ENCODE results near the gene MRPS9.

The MRPS9 gene

DNA sequence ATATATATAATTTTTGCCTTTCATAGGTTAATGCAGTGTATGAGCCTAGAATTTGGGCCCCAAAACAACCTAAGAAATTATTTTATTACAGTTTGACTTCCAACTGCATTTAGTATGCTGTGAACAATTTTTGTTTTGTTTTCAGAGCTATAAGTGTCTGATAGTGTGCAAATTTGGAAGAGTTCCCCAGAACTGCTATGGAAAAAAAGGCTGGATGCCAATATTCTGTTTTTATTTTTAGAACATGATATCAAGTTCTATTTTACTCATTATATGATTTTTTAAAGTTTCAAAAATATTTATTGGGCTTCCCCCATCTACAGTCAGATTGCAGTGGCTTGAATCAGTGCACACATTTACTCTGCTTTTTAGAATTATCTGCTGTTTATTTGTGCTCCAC is 42.6 kb downstream of the MRPS9 start:
- DNase-seq, result no peak

- DNase-seq, result no peak
These were observed 43.2 kb downstream of the MRPS9 start for GRCh38 chr2:105081006-105081601.

- no peak for DNase-seq
These were observed 44.2 kb downstream of the MRPS9 start for GRCh38 chr2:105082107-105082506.

DNA sequence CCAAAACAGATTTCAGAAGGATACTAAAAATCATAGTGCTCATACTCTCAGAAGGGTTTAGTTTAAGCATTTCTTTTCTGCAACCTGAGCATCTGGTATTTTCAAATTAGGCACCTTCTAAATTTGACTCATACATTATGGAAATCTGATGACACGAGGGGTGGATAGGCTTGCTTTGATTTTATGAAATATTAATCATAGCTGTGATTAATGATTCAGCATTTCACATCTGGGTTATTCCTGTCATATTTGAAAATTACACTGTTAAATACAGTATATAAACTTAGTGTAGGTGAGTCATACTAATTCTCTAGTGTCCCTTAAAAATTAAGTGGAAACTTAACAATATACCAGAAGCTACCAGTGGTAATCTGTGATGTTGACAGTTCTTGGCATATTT is 47.7 kb downstream of the MRPS9 start:
- DNase-seq, result no peak

DNA sequence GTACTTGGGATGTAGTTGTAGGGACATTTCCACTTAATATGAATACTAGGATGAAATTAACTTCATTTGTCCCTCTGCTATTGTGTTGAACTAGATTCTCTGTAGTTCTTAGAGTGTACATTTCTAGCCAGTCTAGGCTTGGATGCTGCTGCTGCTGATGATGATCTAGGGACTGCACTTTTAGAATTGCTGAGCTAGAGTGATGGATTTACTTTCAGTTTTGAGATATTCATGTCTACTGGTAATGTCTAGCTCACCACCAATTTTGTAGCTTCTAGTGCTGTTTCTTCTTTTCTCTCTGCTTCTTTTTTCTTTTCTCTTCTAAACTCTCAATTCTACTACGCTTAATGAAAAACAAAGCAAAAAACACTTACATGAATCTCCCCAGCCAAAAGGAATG is 49.4 kb downstream of the MRPS9 start:
- no peak for DNase-seq

GRCh38 chr2:105090091-105090490 is 52.2 kb downstream of the MRPS9 start:
- DNase-seq, result peak; percentile 26 to 35

DNA sequence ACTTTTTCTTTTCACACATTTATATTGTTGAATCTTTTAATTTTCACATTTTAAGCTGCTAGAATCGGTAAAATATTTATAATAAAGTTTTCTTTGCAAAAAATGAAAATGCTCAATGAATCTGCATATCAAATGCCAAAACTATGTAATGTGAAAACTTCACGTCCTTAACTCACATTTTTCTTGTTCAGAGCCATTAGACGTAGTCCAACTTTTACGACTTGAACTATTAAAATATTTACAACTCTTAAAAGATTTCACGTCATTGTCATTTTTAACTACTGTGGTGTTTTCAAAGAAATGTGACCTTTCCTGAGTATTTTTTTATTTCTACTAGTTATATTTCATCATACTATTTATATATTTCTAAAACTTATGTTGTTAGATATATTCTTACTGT is 54.9 kb downstream of the MRPS9 start:
- no peak for DNase-seq

DNA sequence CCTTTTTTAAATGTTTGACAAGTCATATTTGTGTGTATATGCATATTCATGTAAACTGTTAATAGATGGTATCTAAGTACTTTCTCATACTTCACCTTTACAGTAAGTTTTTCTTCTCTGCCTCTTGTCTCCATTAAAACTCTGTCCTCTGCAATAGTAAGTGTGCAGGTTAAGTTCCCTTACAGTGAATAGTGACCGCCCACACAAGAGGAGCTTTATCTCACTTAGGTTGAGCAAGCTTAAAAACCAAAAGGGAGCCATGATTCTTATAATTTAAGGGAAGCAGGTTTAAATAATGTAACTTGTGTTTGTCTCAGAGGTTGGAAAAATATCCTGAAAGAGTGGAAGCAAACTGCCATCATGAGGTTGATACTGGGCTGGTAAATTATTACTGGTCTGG is 61.3 kb downstream of the MRPS9 start:
- no peak for DNase-seq

DNA sequence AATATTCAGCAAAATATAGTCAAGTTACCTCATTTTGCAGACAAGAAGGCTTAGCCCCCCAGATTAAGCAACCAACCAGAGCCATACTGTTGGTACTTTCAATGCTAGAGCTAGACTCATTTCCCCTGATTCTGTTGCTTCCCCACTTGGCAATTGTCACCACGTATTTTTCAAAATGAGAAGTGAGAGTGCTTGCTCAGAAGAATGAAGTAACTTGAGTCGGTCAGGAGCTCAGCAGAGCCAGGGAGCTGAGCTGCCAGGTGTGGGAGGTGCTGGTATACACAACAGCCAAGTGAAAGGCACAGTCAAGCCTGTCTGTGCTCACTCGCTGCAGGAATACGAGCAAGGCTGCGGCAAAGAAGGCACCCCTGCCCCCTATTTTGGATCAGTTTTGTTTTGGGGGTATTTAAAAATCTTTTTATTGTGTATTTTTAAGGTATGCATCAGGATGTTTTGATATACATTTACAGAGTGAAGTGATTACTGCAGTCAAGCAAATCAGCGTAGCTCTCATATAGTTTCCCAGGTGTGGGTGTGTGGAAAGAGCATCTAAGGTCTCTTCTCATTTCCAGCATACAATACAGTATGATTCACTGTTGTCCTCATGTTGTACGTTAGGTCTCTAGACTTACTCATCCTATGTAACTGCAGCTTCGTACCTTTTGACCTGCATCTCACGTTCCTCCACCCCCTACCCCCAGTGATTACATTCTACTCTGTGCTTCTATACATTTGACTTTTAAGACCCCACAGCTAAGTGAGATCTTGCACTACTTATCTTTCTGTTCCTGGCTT is 62.4 kb downstream of the MRPS9 start:
- no peak for DNase-seq

DNA sequence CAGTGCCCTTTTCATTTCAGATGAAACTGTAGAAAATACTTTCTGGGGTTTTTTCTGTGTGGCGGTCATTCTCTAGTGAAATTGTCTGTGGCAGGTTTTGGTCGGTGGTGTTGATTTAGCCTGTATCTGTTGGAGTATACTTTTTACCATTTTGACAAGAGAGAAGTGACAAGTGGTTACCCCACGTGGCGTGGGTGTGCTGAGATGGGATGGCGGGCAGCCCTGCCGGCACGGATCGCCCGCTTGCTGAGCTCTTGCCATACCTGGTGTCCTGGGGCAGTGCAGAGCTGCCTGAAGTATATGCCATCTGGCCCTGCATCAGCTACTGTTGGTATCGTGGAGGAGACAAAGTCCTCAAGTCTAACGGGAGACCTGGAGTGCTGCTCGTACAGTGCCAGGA is 64.1 kb downstream of the MRPS9 start:
- DNase-seq, result no peak

DNA sequence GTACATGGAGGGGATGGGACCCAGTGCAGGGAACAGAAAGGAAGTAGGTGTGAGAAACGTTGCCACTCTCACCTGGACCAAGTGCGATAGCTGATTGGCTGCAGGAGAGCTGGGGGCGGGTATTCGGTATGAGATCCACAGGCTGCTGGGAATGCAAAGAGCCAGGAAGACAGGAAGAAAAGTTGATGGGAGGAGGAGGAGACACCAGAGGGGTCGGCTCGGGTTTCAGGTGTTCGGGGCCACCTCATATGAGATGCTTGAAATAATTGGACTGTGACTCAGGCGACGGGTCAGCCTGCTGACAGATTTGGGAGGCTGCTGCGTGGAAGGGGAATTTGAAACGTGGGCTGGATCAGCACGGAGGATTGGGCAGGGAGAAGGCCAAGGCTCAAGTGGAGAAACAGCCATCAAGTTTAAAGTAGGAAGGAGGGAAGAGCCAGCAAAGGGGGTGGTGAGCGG is 65.1 kb downstream of the MRPS9 start:
- DNase-seq, result no peak

- no peak for DNase-seq
These were observed 65.6 kb downstream of the MRPS9 start for GRCh38 chr2:105103481-105103880.

DNA sequence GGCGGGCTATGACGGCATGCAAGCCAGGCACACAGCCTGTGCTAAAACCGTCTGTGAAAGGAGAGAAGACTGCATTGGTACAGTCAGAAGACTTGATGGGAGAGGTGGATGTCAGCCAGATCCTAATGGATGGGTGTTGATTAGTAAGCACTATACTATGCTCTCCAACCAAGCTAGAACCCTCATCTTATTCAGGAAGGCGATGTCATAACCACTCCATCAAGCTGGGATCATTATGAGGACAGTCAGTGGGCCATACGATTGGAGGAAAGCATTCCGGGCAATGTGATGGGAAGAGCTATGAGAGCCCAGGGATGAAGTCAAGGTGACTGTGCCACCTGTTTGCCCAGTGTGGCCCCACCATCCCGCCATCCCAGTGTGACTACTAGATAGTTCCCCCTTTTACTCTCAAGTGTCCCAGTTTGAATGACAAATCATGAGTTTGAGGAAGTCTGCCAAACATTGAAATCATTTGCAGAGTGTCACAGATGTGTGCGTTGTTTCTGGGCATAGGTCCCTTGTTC is 66.4 kb downstream of the MRPS9 start:
- no peak for DNase-seq

DNA sequence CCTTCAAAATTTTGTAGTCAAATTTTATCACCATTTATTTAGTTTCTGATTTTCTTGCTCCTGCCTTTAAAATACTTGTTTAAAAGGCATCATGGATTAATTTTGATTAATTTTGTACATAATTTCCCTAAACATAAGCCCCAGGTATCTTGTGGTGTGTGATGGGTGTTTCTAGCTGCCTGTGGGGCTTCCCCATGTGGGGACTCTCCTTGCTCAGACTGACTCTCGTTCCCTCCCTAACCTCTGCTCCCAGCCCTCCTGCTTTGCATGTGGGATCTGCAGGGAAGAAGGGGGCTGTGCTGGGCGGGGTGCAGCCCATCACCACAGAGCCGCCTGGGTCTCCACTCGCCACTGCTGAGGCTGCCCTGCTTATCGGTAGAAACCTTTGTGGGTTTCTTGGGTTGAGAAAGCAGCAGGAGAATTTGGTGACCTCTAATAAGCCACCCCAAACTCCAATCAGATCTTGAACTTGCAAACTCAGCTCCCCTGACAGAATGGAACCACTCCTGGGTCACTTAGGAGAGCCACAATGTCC is 72.5 kb downstream of the MRPS9 start:
- no peak for DNase-seq

DNA sequence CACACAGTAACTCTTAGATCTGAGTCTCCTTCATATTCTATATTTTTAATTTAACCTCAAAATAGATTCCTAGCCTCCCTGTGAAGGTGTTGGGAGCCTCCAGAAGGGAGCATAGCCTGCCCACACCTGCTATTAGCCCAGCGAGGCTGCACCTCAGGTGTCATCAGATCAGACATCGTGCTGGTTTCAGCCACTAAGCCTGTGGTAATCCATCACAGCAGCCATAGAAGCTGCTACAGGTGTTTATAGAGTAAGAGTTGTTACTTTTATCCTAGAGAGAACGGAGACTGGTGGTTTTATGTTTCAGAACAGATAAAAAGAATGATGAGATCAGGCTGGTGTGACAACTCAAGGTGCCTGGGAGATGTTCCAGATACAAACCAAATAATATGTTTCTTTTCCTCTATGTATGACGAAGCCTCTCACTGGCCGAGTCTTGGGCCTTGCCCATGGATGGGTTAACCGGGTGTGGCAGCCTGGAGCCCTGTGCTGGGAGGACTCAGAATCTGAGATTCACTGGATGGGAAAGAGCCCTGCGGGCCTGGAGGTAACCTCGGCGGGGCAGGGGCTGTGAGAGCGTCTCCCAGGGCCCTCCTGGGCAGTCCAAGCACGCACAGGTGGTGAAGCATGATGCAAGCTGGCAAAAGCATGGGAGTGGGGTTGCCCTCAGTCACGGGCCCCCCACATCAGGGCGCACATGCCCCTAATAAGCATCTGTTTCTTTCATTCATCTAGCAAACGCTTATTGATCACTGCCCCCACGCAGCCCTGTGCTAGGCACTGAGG is 73.7 kb downstream of the MRPS9 start:
- DNase-seq, result no peak

DNA sequence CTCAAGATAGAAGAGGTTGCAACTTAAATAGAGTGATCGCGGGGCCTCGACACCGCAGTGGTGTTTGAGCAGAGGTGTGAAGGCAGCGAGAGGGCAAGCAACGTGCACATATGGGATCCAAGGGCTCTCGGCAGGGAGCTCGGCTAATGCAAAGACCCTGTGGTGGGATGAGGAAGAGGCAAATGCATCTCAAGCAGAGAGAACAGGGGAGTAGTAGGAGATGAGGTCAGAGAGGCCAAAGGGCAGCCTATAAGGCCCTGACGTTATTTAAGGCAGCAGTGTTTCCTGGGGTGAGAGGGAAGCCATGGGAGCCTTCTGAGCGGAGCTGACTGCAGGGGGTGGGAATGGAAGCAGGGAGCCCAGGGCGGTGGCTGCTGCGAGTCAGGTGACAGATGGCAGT is 74.5 kb downstream of the MRPS9 start:
- no peak for DNase-seq

- DNase-seq, result no peak
These were observed 75.9 kb downstream of the MRPS9 start for GRCh38 chr2:105113616-105114291.

GRCh38 chr2:105114551-105114950 is 76.7 kb downstream of the MRPS9 start:
- DNase-seq, result peak; percentile 42 to 69

DNA sequence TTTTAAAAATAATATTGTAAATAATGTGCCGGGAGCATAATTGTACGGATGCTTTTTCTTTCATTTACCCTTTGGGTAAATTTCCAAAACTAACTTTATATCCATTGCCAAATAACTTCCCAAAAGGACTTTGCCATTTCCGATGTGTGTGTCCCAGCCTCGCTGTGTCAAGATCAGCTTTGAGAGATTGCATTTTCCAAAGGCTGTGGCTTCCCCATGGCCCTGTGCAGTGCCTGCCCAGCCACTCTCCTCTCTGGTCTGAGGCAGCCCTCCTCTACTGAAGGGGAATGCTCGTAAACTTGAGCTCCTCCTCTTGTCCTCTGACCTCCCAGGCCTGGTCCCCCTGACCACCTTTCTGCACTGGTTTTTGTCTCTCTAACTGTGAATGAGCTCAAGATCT is 78.5 kb downstream of the MRPS9 start:
- no peak for DNase-seq

GRCh38 chr2:105117565-105117964 is 79.7 kb downstream of the MRPS9 start:
- DNase-seq, result no peak

DNA sequence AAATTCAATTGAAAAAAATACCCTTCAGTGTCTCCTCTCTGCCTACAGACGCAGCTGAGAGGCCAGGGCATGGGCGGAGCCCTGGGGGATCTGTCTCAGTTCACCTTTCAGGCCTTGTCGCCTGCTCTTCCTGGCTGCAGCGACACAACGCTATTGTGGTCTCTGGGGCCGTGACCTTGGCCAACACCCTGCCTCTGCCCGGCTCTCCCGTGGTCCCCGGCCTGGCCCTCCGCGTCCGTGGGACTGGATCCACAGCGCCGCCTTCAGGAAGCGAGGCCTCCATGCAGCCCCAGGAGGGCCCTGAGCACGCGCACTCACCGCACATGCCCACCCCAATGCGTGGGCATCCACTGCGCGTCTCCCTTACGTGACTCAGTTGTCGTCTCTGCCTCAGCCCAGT is 81.1 kb downstream of the MRPS9 start:
- DNase-seq, result no peak

GRCh38 chr2:105121434-105121833 is 83.6 kb downstream of the MRPS9 start:
- DNase-seq, result no peak

GRCh38 chr2:105125428-105125827 is 87.6 kb downstream of the MRPS9 start:
- DNase-seq, result no peak

All from AML-193 (cell line).